Stimulated activated CD8-positive, alpha-beta memory T cell treated with anti-CD3 and anti-CD28 coated beads, Interleukin-12 subunit alpha, Interleukin-12 subunit beta, amount 100 ng/mL, for 1 hour (primary cell): ENCODE measurements around the gene CCDC137.

ENCODE experiments used
- DNase-seq: peaks from one replicate; pipeline ENCODE4 v3.0.0-alpha.2; 2020; ENCODE audit warnings: low read depth

Gene CCDC137

GRCh38 chr17:81716674-81716996 lies 50.1 kb downstream of the CCDC137 start:
- no peak for DNase-seq

- no peak for DNase-seq
These were observed 50.7 kb downstream of the CCDC137 start for GRCh38 chr17:81717049-81717765.

GRCh38 chr17:81717766-81718089 lies 51.2 kb downstream of the CCDC137 start:
- no peak for DNase-seq

GRCh38 chr17:81719410-81720266 lies 53.1 kb downstream of the CCDC137 start:
- DNase-seq = no peak

GRCh38 chr17:81720267-81721071 lies 53.9 kb downstream of the CCDC137 start:
- no peak for DNase-seq

GRCh38 chr17:81722184-81723120 lies 55.9 kb downstream of the CCDC137 start:
- no peak for DNase-seq
